GM18498 (cell line): ENCODE results near the gene CNST.

ENCODE experiments used
- ATAC-seq: cut with Tn5 transposase; IDR thresholded peaks from one replicate; pipeline ENCODE4 v1.9.1; 2021; ENCODE audit warnings: mild to moderate bottlenecking, moderate library complexity; ENCODE audit not compliant: unreplicated experiment

Gene CNST

GRCh38 chr1:246566128-246566812, at the start of gene CNST, which contains the start of gene TFB2M:
CNST (plus strand) TSS chr1:246566456; CDS start chr1:246591563, 25,107 bp downstream.
TFB2M (minus strand) TSS chr1:246566261; CDS start chr1:246566138, 123 bp downstream.
- ATAC-seq: peak; percentile 93

- ATAC-seq: no peak
Measured at GRCh38 chr1:246517391-246517790, 48.9 kb upstream of the CNST start.

GRCh38 chr1:246518456-246519205, 47.6 kb upstream of the CNST start:
- ATAC-seq: no peak

- no peak for ATAC-seq
Measured at GRCh38 chr1:246519514-246519913, 46.7 kb upstream of the CNST start.

GRCh38 chr1:246526380-246526779, 39.9 kb upstream of the CNST start:
- ATAC-seq: no peak

GRCh38 chr1:246526915-246527314, 39.3 kb upstream of the CNST start:
- ATAC-seq: no peak

- ATAC-seq: peak; percentile 72
Measured at GRCh38 chr1:246527402-246528088, 38.7 kb upstream of the CNST start.

- no peak for ATAC-seq
Measured at GRCh38 chr1:246528933-246529731, 37.1 kb upstream of the CNST start.

- no peak for ATAC-seq
Measured at GRCh38 chr1:246530482-246530881, 35.8 kb upstream of the CNST start.

GRCh38 chr1:246532519-246532918, 33.7 kb upstream of the CNST start:
- no peak for ATAC-seq

GRCh38 chr1:246533371-246533905, 32.8 kb upstream of the CNST start:
- no peak for ATAC-seq

GRCh38 chr1:246534114-246534513, 32.1 kb upstream of the CNST start:
- no peak for ATAC-seq

GRCh38 chr1:246537441-246537840, 28.8 kb upstream of the CNST start:
- no peak for ATAC-seq

- ATAC-seq: no peak
Measured at GRCh38 chr1:246537887-246538286, 28.4 kb upstream of the CNST start.

GRCh38 chr1:246540738-246541491, 25.3 kb upstream of the CNST start:
- no peak for ATAC-seq

GRCh38 chr1:246544001-246544400, 22.3 kb upstream of the CNST start:
- no peak for ATAC-seq

- ATAC-seq: no peak
Measured at GRCh38 chr1:246549665-246550064, 16.6 kb upstream of the CNST start.

GRCh38 chr1:246550402-246550801, 15.9 kb upstream of the CNST start:
- ATAC-seq: no peak

- no peak for ATAC-seq
Measured at GRCh38 chr1:246552110-246552509, 14.1 kb upstream of the CNST start.

- ATAC-seq: no peak
Measured at GRCh38 chr1:246554201-246554600, 12.1 kb upstream of the CNST start.
